ENCODE results near the gene PCYOX1L.

DNA sequence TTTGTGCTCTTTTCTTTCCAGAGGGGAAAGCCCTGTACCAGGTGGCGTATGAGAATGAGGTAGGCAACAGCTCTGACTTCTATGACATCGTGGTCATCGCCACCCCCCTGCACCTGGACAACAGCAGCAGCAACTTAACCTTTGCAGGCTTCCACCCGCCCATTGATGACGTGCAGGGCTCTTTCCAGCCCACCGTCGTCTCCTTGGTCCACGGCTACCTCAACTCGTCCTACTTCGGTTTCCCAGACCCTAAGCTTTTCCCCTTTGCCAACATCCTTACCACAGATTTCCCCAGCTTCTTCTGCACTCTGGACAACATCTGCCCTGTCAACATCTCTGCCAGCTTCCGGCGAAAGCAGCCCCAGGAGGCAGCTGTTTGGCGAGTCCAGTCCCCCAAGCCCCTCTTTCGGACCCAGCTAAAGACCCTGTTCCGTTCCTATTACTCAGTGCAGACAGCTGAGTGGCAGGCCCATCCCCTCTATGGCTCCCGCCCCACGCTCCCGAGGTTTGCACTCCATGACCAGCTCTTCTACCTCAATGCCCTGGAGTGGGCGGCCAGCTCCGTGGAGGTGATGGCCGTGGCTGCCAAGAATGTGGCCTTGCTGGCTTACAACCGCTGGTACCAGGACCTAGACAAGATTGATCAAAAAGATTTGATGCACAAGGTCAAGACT, 10.3 kb downstream of the PCYOX1L start:
- TF ChIP-seq, protein P1, sequence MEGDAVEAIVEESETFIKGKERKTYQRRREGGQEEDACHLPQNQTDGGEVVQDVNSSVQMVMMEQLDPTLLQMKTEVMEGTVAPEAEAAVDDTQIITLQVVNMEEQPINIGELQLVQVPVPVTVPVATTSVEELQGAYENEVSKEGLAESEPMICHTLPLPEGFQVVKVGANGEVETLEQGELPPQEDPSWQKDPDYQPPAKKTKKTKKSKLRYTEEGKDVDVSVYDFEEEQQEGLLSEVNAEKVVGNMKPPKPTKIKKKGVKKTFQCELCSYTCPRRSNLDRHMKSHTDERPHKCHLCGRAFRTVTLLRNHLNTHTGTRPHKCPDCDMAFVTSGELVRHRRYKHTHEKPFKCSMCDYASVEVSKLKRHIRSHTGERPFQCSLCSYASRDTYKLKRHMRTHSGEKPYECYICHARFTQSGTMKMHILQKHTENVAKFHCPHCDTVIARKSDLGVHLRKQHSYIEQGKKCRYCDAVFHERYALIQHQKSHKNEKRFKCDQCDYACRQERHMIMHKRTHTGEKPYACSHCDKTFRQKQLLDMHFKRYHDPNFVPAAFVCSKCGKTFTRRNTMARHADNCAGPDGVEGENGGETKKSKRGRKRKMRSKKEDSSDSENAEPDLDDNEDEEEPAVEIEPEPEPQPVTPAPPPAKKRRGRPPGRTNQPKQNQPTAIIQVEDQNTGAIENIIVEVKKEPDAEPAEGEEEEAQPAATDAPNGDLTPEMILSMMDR (IDR thresholded peaks at IDR 0.05; ENCODE audit: poor library complexity, severe bottlenecking), result no peak
- TF ChIP-seq TAF1 (IDR thresholded peaks at IDR 0.05; ENCODE audit: low read depth) (no peak), POLR2AphosphoS5 (IDR thresholded peaks at IDR 0.05) (no peak), RAD21 (conservative IDR thresholded peaks at IDR 0.05) (no peak)
- TF ChIP-seq, protein P2, sequence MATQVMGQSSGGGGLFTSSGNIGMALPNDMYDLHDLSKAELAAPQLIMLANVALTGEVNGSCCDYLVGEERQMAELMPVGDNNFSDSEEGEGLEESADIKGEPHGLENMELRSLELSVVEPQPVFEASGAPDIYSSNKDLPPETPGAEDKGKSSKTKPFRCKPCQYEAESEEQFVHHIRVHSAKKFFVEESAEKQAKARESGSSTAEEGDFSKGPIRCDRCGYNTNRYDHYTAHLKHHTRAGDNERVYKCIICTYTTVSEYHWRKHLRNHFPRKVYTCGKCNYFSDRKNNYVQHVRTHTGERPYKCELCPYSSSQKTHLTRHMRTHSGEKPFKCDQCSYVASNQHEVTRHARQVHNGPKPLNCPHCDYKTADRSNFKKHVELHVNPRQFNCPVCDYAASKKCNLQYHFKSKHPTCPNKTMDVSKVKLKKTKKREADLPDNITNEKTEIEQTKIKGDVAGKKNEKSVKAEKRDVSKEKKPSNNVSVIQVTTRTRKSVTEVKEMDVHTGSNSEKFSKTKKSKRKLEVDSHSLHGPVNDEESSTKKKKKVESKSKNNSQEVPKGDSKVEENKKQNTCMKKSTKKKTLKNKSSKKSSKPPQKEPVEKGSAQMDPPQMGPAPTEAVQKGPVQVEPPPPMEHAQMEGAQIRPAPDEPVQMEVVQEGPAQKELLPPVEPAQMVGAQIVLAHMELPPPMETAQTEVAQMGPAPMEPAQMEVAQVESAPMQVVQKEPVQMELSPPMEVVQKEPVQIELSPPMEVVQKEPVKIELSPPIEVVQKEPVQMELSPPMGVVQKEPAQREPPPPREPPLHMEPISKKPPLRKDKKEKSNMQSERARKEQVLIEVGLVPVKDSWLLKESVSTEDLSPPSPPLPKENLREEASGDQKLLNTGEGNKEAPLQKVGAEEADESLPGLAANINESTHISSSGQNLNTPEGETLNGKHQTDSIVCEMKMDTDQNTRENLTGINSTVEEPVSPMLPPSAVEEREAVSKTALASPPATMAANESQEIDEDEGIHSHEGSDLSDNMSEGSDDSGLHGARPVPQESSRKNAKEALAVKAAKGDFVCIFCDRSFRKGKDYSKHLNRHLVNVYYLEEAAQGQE (IDR thresholded peaks at IDR 0.05; ENCODE audit: borderline replicate concordance), result no peak

Data from neural cell (in vitro differentiated cells).